Stimulated activated naive B cell treated with anti-CD40 and anti-IgM and Interleukin-4, amounts not matched to agents 10 μg/mL and 1 μg/mL and 100 μg/mL, for 72 hours (primary cell): ENCODE data around the gene SMPD3.

ENCODE experiments used
- ATAC-seq, 2 donors: fragments of 150-1000 bp; cut with Tn5 transposase; replicated peaks; 2 replicates each; pipeline ENCODE4 v1.10.0; 2021; ENCODE audit warnings: moderate library complexity in 1 of 2
- DNase-seq: peaks from one replicate; pipeline ENCODE4 v3.0.0; 2021
- H3K27ac Mint-ChIP-seq: one replicate; pipeline ENCODE4 v1.8.0; 2022; ENCODE audit warnings: mild to moderate bottlenecking, mixed read lengths
- H3K27me3 Mint-ChIP-seq, 2 donors: one replicate each; pipeline ENCODE4 v1.8.0; 2022; ENCODE audit warnings: mixed read lengths in 2 of 2
- H3K36me3 Mint-ChIP-seq, 2 donors: one replicate each; pipeline ENCODE4 v1.8.0; 2022; ENCODE audit warnings: mixed read lengths in 2 of 2, mild to moderate bottlenecking in 1 of 2
- H3K4me1 Mint-ChIP-seq, 2 donors: one replicate each; pipeline ENCODE4 v1.8.0; 2022; ENCODE audit warnings: mixed read lengths in 2 of 2, mild to moderate bottlenecking in 1 of 2
- H3K4me3 Mint-ChIP-seq, 2 donors: one replicate each; pipeline ENCODE4 v1.8.0; 2022; ENCODE audit warnings: mild to moderate bottlenecking in 2 of 2, mixed read lengths in 2 of 2, moderate library complexity in 1 of 2
- H3K9me3 Mint-ChIP-seq, 2 donors: one replicate each; pipeline ENCODE4 v1.8.0; 2022; ENCODE audit warnings: mixed read lengths in 2 of 2, mild to moderate bottlenecking in 1 of 2

Gene SMPD3

GRCh38 chr16:68367030-68367429, 81.3 kb downstream of the SMPD3 start:
- peaks cover 38 to 75% of the 10 kb centered on the region in 2 donors for H3K4me1 Mint-ChIP-seq
- no peaks in the 10 kb centered on the region for H3K9me3 Mint-ChIP-seq
- no peak for ATAC-seq
- H3K27me3 Mint-ChIP-seq, result peaks cover 8 to 31% of the 10 kb centered on the region in 2 donors
- peaks cover 0 to 4% of the 10 kb centered on the region in 2 donors for H3K36me3 Mint-ChIP-seq
- no peak for DNase-seq
- H3K27ac Mint-ChIP-seq, result no peak overlapping the region
- no peak overlapping the region for H3K4me3 Mint-ChIP-seq

GRCh38 chr16:68366062-68366461, 82.2 kb downstream of the SMPD3 start:
- ATAC-seq (no peak), DNase-seq (no peak)
- Mint-ChIP-seq H3K36me3 (peaks cover 0 to 4% of the 10 kb centered on the region in 2 donors), H3K4me1 (peaks cover 38 to 75% of the 10 kb centered on the region in 2 donors), H3K9me3 (no peaks in the 10 kb centered on the region), H3K4me3 (no peak overlapping the region), H3K27ac (no peak overlapping the region), H3K27me3 (peaks cover 8 to 31% of the 10 kb centered on the region in 2 donors)

- DNase-seq (no peak), ATAC-seq (peak; percentile 22 to 42)
- Mint-ChIP-seq H3K4me1 (peaks cover 34 to 67% of the 10 kb centered on the region in 2 donors), H3K27me3 (peaks cover 8 to 31% of the 10 kb centered on the region in 2 donors), H3K4me3 (peak overlapping the region in 1 of 2 donors; percentile 22), H3K9me3 (no peaks in the 10 kb centered on the region), H3K36me3 (peaks cover 5 to 8% of the 10 kb centered on the region in 2 donors), H3K27ac (peak overlapping the region; percentile 38)
Measured at GRCh38 chr16:68365167-68365817, 83.0 kb downstream of the SMPD3 start.

GRCh38 chr16:68364561-68364998, 83.7 kb downstream of the SMPD3 start:
- Mint-ChIP-seq H3K4me3 (no peak overlapping the region), H3K27me3 (peaks cover 8 to 31% of the 10 kb centered on the region in 2 donors), H3K27ac (no peak overlapping the region), H3K36me3 (peaks cover 5 to 10% of the 10 kb centered on the region in 2 donors), H3K9me3 (no peaks in the 10 kb centered on the region), H3K4me1 (peaks cover 32 to 60% of the 10 kb centered on the region in 2 donors)
- ATAC-seq, result no peak
- no peak for DNase-seq

- peak overlapping the region; percentile 37 for H3K27ac Mint-ChIP-seq
- no peak overlapping the region for H3K4me3 Mint-ChIP-seq
- peaks cover 8 to 31% of the 10 kb centered on the region in 2 donors for H3K27me3 Mint-ChIP-seq
- peaks cover 5 to 14% of the 10 kb centered on the region in 2 donors for H3K36me3 Mint-ChIP-seq
- ATAC-seq (no peak), DNase-seq (no peak)
- H3K9me3 Mint-ChIP-seq, result no peaks in the 10 kb centered on the region
- peaks cover 28 to 53% of the 10 kb centered on the region in 2 donors for H3K4me1 Mint-ChIP-seq
Measured at GRCh38 chr16:68363658-68364521, 84.4 kb downstream of the SMPD3 start.

- Mint-ChIP-seq H3K9me3 (no peaks in the 10 kb centered on the region), H3K4me3 (no peak overlapping the region), H3K27ac (no peak overlapping the region), H3K27me3 (peaks cover 8 to 26% of the 10 kb centered on the region in 2 donors), H3K36me3 (peaks cover 8 to 20% of the 10 kb centered on the region in 2 donors), H3K4me1 (peaks cover 21 to 46% of the 10 kb centered on the region in 2 donors)
- ATAC-seq (no peak), DNase-seq (no peak)
Measured at GRCh38 chr16:68362947-68363657, 85.2 kb downstream of the SMPD3 start.

GRCh38 chr16:68362262-68362913, 85.9 kb downstream of the SMPD3 start:
- peaks cover 18 to 38% of the 10 kb centered on the region in 2 donors for H3K4me1 Mint-ChIP-seq
- no peak overlapping the region for H3K4me3 Mint-ChIP-seq
- peaks cover 14 to 27% of the 10 kb centered on the region in 2 donors for H3K36me3 Mint-ChIP-seq
- H3K27ac Mint-ChIP-seq, result no peak overlapping the region
- ATAC-seq (no peak), DNase-seq (no peak)
- no peaks in the 10 kb centered on the region for H3K9me3 Mint-ChIP-seq
- H3K27me3 Mint-ChIP-seq, result peaks cover 8 to 26% of the 10 kb centered on the region in 2 donors

- peaks cover 8 to 20% of the 10 kb centered on the region in 2 donors for H3K27me3 Mint-ChIP-seq
- peaks cover 23 to 35% of the 10 kb centered on the region in 2 donors for H3K36me3 Mint-ChIP-seq
- peaks cover 21 to 40% of the 10 kb centered on the region in 2 donors for H3K4me1 Mint-ChIP-seq
- no peaks in the 10 kb centered on the region for H3K9me3 Mint-ChIP-seq
- DNase-seq (no peak), ATAC-seq (no peak)
- H3K27ac Mint-ChIP-seq, result no peak overlapping the region
- H3K4me3 Mint-ChIP-seq, result no peak overlapping the region
Measured at GRCh38 chr16:68361485-68361884, 86.8 kb downstream of the SMPD3 start.

GRCh38 chr16:68360956-68361355, 87.4 kb downstream of the SMPD3 start:
- Mint-ChIP-seq H3K36me3 (peaks cover 28 to 39% of the 10 kb centered on the region in 2 donors), H3K27ac (no peak overlapping the region), H3K27me3 (peaks cover 3 to 14% of the 10 kb centered on the region in 2 donors), H3K4me3 (no peak overlapping the region), H3K9me3 (no peaks in the 10 kb centered on the region), H3K4me1 (peaks cover 23 to 40% of the 10 kb centered on the region in 2 donors)
- no peak for DNase-seq
- ATAC-seq, result no peak

- Mint-ChIP-seq H3K27me3 (peaks cover 3 to 10% of the 10 kb centered on the region in 2 donors), H3K36me3 (peaks cover 32 to 43% of the 10 kb centered on the region in 2 donors), H3K9me3 (no peaks in the 10 kb centered on the region), H3K4me1 (peaks cover 23 to 40% of the 10 kb centered on the region in 2 donors), H3K4me3 (no peak overlapping the region), H3K27ac (no peak overlapping the region)
- ATAC-seq (no peak), DNase-seq (no peak)
Measured at GRCh38 chr16:68360547-68360946, 87.8 kb downstream of the SMPD3 start.

- Mint-ChIP-seq H3K9me3 (no peaks in the 10 kb centered on the region), H3K4me3 (no peak overlapping the region), H3K36me3 (peaks cover 42 to 52% of the 10 kb centered on the region in 2 donors), H3K27ac (no peak overlapping the region), H3K4me1 (peaks cover 23 to 40% of the 10 kb centered on the region in 2 donors), H3K27me3 (peaks cover 0 to 11% of the 10 kb centered on the region in 2 donors)
- no peak for ATAC-seq
- DNase-seq, result no peak
Measured at GRCh38 chr16:68359398-68360191, 88.7 kb downstream of the SMPD3 start.

GRCh38 chr16:68358951-68359350, 89.4 kb downstream of the SMPD3 start:
- H3K36me3 Mint-ChIP-seq, result peaks cover 48 to 55% of the 10 kb centered on the region in 2 donors

GRCh38 chr16:68357923-68358322, 90.4 kb downstream of the SMPD3 start:
- no peak for ATAC-seq
- no peak overlapping the region for H3K4me3 Mint-ChIP-seq
- peaks cover 22 to 29% of the 10 kb centered on the region in 2 donors for H3K4me1 Mint-ChIP-seq
- no peak overlapping the region for H3K27ac Mint-ChIP-seq
- no peaks in the 10 kb centered on the region for H3K9me3 Mint-ChIP-seq
- H3K27me3 Mint-ChIP-seq, result peaks cover 0 to 5% of the 10 kb centered on the region in 2 donors
- no peak for DNase-seq
- peaks cover 57 to 62% of the 10 kb centered on the region in 2 donors for H3K36me3 Mint-ChIP-seq

More at GRCh38 chr16:68358951-68359350, 89.4 kb downstream of the SMPD3 start:
- H3K9me3 Mint-ChIP-seq, result no peaks in the 10 kb centered on the region
- DNase-seq, result no peak
- no peak for ATAC-seq
- peaks cover 0 to 8% of the 10 kb centered on the region in 2 donors for H3K27me3 Mint-ChIP-seq
- peaks cover 22 to 35% of the 10 kb centered on the region in 2 donors for H3K4me1 Mint-ChIP-seq
- H3K4me3 Mint-ChIP-seq, result no peak overlapping the region
- H3K27ac Mint-ChIP-seq, result no peak overlapping the region
